Effector memory CD4-positive, alpha-beta T cell (primary cell): ENCODE measurements around the gene ZNF33A.
"Not testable (repeated sequence)": the region's sequence is repeated elsewhere in the genome, so short reads cannot be mapped to it uniquely, and the experiment has no call there.

Experiments used
- DNase-seq, 3 donors: peaks; one replicate each; pipeline ENCODE4 v3.0.0-alpha.2; 2020
- H3K27ac ChIP-seq: 2 replicates; pipeline ENCODE4 v1.7.0; 2013; ENCODE audit warnings: mild to moderate bottlenecking, low read length, moderate library complexity; ENCODE audit not compliant: insufficient read depth, poor library complexity, severe bottlenecking
- H3K27me3 ChIP-seq: replicated peaks from 2 replicates; pipeline ENCODE4 v1.7.0; 2013; ENCODE audit warnings: mild to moderate bottlenecking, low read length; ENCODE audit not compliant: insufficient read depth, control insufficient read depth, poor library complexity, severe bottlenecking
- H3K36me3 ChIP-seq: 2 replicates; pipeline ENCODE4 v1.7.0; 2013; ENCODE audit warnings: mild to moderate bottlenecking, low read length, moderate library complexity; ENCODE audit not compliant: control insufficient read depth, insufficient read depth
- H3K4me1 ChIP-seq: 2 replicates; pipeline ENCODE4 v1.7.0; 2013; ENCODE audit warnings: low read length, mild to moderate bottlenecking; ENCODE audit not compliant: control insufficient read depth, insufficient read depth, poor library complexity, severe bottlenecking
- H3K4me3 ChIP-seq: 2 replicates; pipeline ENCODE4 v1.7.0; 2013; ENCODE audit warnings: low read length, low read depth, mild to moderate bottlenecking; ENCODE audit not compliant: insufficient read depth, poor library complexity, severe bottlenecking
- H3K9me3 ChIP-seq: 2 replicates; pipeline ENCODE4 v1.7.0; 2013; ENCODE audit warnings: mild to moderate bottlenecking, low read length, moderate library complexity; ENCODE audit not compliant: control insufficient read depth

Gene ZNF33A

GRCh38 chr10:38038932-38039245 is 28.4 kb downstream of the ZNF33A start:
- no peaks in the 10 kb centered on the region for H3K27me3 ChIP-seq

DNA sequence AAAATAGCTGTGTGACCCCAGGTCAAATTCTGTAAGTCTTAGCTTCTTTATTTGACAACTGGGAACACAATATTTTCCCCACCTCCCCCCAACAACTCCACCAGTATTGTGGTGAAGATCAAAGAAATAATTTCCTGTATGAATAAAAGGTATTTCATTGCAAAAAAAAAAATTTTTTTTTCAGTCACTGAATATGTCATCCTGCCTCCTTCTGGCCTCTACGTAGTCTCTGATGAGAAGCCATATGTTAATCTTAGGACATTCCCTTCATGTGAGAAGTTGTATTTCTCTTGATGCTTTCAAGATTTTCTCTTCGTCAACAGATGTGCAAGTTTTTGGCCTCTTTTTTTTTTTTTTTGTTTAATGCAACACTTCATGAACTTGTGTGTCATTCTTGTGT is 33.0 kb downstream of the ZNF33A start:
- Histone ChIP-seq H3K4me3 (no peak overlapping the region), H3K4me1 (no peaks in the 10 kb centered on the region), H3K27ac (no peak overlapping the region), H3K9me3 (no peaks in the 10 kb centered on the region), H3K27me3 (no peaks in the 10 kb centered on the region), H3K36me3 (peaks cover 14% of the 10 kb centered on the region)
- DNase-seq, result no peak

More at GRCh38 chr10:38038932-38039245, 28.4 kb downstream of the ZNF33A start:
- DNase-seq, result no peak
- peak overlapping the region; percentile 54 for H3K27ac ChIP-seq
- H3K4me1 ChIP-seq, result no peaks in the 10 kb centered on the region
- H3K36me3 ChIP-seq, result peaks cover 19% of the 10 kb centered on the region
- no peaks in the 10 kb centered on the region for H3K9me3 ChIP-seq
- H3K4me3 ChIP-seq, result peak overlapping the region; percentile 31

GRCh38 chr10:38045129-38045528 is 34.7 kb downstream of the ZNF33A start:
- no peaks in the 10 kb centered on the region for H3K27me3 ChIP-seq
- no peak overlapping the region for H3K4me3 ChIP-seq
- no peak for DNase-seq
- H3K4me1 ChIP-seq, result no peaks in the 10 kb centered on the region
- H3K36me3 ChIP-seq, result peaks cover 17% of the 10 kb centered on the region
- no peak overlapping the region for H3K27ac ChIP-seq
- H3K9me3 ChIP-seq, result no peaks in the 10 kb centered on the region

DNA sequence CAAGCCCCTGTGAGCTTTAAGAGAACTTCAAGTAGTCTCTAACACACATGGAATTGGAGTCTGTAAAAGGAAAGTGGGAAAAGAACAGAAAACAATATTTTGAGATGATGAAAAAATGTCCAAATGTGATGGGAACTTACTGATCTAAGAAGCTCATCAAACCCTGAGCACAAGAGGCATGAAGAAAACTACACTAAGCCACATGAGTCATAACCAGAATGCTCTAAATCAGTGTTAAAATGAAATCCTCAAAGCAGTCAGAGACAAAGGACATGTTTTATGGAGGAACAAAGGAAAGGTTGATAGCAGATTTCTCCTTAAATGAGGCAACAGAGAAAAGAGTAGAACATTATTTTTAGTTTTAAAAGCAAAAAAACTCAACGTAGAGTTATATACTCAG is 37.2 kb downstream of the ZNF33A start:
- H3K9me3 ChIP-seq, result peaks cover 4% of the 10 kb centered on the region
- H3K4me3 ChIP-seq, result no peak overlapping the region
- H3K4me1 ChIP-seq, result no peaks in the 10 kb centered on the region
- H3K27me3 ChIP-seq, result no peaks in the 10 kb centered on the region
- peaks cover 30% of the 10 kb centered on the region for H3K36me3 ChIP-seq
- H3K27ac ChIP-seq, result no peak overlapping the region
- DNase-seq, result no peak

DNA sequence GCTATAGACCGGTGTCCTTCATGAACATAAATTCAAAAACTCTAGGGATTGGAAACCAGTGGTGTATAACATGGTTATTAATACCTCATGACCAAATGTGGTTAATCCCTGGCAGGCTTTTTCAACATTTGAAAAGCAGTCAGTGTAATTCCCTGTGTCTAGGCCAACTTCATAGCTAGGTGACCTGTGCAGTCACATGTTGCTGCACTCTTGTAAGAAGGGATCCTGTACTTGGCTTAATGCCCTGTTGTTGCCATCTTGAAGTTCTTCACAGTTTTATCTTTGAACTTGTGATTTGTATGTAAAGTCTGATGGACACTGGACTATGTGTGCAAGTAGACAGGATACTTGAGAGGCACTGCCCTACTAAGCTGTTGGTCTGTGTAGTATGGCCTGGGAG is 39.7 kb downstream of the ZNF33A start:
- peaks cover 18% of the 10 kb centered on the region for H3K9me3 ChIP-seq
- H3K27ac ChIP-seq, result no peak overlapping the region

GRCh38 chr10:38054361-38054797 is 43.9 kb downstream of the ZNF33A start:
- no peak overlapping the region for H3K27ac ChIP-seq
- peaks cover 41% of the 10 kb centered on the region for H3K9me3 ChIP-seq
- DNase-seq, result no peak
- no peak overlapping the region for H3K4me3 ChIP-seq
- H3K27me3 ChIP-seq, result no peaks in the 10 kb centered on the region
- no peaks in the 10 kb centered on the region for H3K4me1 ChIP-seq
- H3K36me3 ChIP-seq, result peaks cover 77% of the 10 kb centered on the region

More for the DNA sequence above, 39.7 kb downstream of the ZNF33A start:
- Histone ChIP-seq H3K27me3 (no peaks in the 10 kb centered on the region), H3K36me3 (peaks cover 45% of the 10 kb centered on the region), H3K4me3 (no peak overlapping the region), H3K4me1 (no peaks in the 10 kb centered on the region)
- no peak for DNase-seq

GRCh38 chr10:38055274-38055894 is 44.9 kb downstream of the ZNF33A start:
- not testable (repeated sequence) for H3K27ac ChIP-seq, H3K4me3 ChIP-seq, H3K4me1 ChIP-seq, H3K27me3 ChIP-seq, DNase-seq
- H3K36me3 ChIP-seq, result peaks cover 83% of the 10 kb centered on the region
- H3K9me3 ChIP-seq, result peaks cover 44% of the 10 kb centered on the region

DNA sequence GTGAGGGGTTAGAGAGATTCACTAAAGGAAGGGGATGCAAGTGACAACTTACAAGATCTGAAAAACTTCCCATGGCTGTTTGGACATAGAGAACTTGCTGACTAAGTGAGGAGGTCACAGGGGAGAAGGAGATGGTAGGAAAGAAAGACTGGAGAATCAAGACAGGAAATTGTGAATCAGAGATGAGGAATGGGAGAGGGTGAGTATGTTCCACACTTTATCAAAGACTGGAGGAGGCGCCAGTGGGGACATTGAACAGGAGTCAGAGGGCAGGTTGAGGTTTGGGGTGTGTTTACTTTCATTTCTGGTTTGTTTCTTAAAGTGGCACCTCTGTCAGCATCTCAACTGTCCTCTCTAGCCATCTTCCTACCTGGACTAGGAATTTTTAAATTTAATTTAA is 59.2 kb downstream of the ZNF33A start:
- H3K4me3 ChIP-seq, H3K36me3 ChIP-seq, H3K4me1 ChIP-seq, H3K27me3 ChIP-seq, H3K27ac ChIP-seq, H3K9me3 ChIP-seq, DNase-seq: not testable (repeated sequence)

- H3K9me3 ChIP-seq, result no peaks in the 10 kb centered on the region
- H3K4me3 ChIP-seq, result no peak overlapping the region
- no peaks in the 10 kb centered on the region for H3K27me3 ChIP-seq
- H3K4me1 ChIP-seq, result no peaks in the 10 kb centered on the region
- DNase-seq, result no peak
- H3K27ac ChIP-seq, result no peak overlapping the region
- H3K36me3 ChIP-seq, result no peaks in the 10 kb centered on the region
These were observed 60.0 kb downstream of the ZNF33A start for GRCh38 chr10:38070501-38070900.

- H3K36me3 ChIP-seq, result no peaks in the 10 kb centered on the region
- H3K4me3 ChIP-seq, result no peak overlapping the region
- no peaks in the 10 kb centered on the region for H3K27me3 ChIP-seq
- H3K27ac ChIP-seq, result no peak overlapping the region
- no peaks in the 10 kb centered on the region for H3K9me3 ChIP-seq
- no peaks in the 10 kb centered on the region for H3K4me1 ChIP-seq
- DNase-seq, result no peak
These were observed 62.1 kb downstream of the ZNF33A start for GRCh38 chr10:38072552-38072951.
